ENCODE measurements around the gene CCDC13.
A peak's percentile ranks its signal among the peaks of the same experiment; 100 is the strongest.

CCDC13 gene

DNA sequence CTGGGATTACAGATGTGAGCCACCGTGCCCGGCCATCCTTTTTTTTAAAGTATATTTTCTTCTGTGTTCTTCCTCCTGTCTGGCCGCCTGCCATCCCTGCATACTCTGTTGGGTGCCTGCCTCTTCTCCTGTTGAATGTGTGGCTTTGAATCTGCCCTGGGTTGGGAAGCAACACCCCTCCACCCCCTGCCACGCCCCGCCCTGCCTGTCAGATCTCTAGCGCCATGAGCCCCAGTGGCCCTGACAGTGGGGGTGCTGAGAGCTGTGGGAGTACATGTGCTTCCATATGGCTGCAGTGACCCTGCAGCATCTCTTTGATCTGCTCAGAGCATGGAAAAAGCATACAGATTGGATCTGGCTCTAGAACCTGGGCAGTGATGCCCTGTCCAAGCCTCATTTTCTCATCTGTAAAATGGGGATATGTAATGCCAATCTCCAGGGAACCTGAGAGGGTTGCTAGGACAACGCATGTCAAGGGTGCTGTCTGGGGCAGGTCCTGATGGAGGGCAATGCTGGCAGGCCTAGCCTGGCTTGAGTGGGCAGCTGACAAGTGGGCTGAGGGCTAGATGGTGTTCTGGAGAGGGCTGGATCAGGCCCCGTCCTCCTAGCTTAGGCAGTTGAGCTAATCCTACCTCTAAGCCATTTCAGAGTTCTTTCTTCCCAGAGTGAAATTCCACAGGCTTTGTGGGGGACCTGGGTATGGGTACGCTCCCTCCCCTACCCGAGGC is 23.9 kb downstream of the CCDC13 start:
- Mint-ChIP-seq H3K27ac (peak overlapping the region in 1 of 2 donors; percentile 13), H3K27me3 (peaks cover 4% of the 10 kb centered on the region), H3K9me3 (no peaks in the 10 kb centered on the region), H3K4me1 (peaks cover 12% of the 10 kb centered on the region), H3K4me3 (no peak overlapping the region)
- ATAC-seq (no peak), DNase-seq (peak in 1 of 2 donors; percentile 4)

DNA sequence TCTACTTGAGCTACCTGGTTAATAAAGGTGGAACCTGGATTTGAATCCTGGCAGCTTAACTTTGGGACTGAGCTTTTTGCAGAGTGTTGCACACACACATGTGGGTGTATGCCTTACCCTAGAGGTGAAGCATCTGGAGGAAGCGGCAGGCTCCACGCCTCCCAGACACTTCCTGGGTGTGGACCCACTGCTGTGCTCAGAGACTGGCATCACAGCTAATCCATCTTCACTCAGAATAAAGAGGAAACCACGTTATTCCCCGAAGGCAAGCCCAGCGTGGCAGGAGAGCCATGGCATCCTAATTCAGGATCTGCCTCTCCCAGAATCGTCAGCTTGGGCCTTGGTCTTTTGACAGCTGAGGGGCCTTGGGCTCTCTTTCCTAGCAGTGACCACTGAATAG is 25.5 kb downstream of the CCDC13 start:
- Mint-ChIP-seq H3K4me1 (peaks cover 12% of the 10 kb centered on the region), H3K4me3 (no peak overlapping the region), H3K27me3 (no peaks in the 10 kb centered on the region), H3K9me3 (no peaks in the 10 kb centered on the region), H3K27ac (no peak overlapping the region)
- ATAC-seq (no peak), DNase-seq (no peak)

DNA sequence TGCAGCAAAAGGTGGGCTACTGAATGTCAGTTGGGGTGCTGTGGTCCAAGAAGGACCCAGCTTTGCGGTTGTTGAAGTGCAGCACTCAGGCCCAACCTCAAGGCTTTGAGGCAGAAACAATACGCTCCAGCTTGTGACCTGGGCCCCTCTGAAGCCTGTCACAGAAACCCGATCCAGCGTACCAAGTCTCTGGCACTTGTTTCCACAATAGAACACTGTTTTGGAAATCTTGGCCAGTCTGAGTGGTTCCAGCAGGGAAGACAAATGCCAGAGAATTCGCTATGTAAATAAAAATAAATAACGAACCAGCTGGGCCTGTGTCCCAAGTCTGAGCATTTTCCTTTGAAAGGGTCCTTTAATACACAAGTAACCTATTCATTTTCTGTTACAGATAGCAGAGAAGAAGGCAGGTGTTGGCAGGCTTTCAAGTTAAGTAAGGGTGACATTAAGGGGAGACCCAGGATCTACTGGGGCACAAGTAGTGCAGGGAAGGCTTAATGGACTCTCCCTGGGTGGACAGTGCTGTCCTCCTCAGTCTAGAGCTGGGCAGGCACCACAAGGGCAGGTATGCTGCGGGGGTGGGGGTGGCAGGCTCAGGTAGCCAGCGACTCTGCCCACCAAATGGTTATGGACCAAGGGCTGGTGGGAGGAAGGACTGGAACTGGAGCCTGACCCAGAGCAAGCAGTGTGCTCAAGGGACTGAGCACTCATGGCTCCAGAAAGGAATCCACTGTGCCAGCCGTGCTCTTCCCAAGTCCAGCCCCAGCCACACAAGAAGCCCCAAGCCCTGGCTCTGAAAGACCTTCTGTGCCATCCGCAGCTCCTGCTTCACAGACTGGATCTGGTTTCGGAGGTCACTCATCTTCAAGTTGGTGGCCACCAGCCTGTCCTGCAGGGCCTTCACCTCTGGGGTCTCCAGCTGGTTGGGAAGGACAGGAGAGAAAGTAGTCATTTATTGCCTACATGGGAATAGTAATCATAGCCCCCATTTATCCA is 26.3 kb downstream of the CCDC13 start:
- DNase-seq (no peak), ATAC-seq (no peak)
- no peak overlapping the region for H3K27ac Mint-ChIP-seq
- H3K9me3 Mint-ChIP-seq: no peaks in the 10 kb centered on the region
- H3K4me1 Mint-ChIP-seq: peaks cover 12% of the 10 kb centered on the region
- no peak overlapping the region for H3K4me3 Mint-ChIP-seq
- no peaks in the 10 kb centered on the region for H3K27me3 Mint-ChIP-seq

GRCh38 chr3:42745776-42746454 is 27.1 kb downstream of the CCDC13 start:
- H3K27me3 Mint-ChIP-seq: no peaks in the 10 kb centered on the region
- H3K4me1 Mint-ChIP-seq: peaks cover 12% of the 10 kb centered on the region
- DNase-seq: no peak
- H3K9me3 Mint-ChIP-seq: no peaks in the 10 kb centered on the region
- H3K27ac Mint-ChIP-seq: no peak overlapping the region
- ATAC-seq: no peak
- no peak overlapping the region for H3K4me3 Mint-ChIP-seq

- no peak overlapping the region for H3K4me3 Mint-ChIP-seq
- no peaks in the 10 kb centered on the region for H3K9me3 Mint-ChIP-seq
- no peaks in the 10 kb centered on the region for H3K27me3 Mint-ChIP-seq
- no peak for DNase-seq
- no peak for ATAC-seq
- H3K4me1 Mint-ChIP-seq: peaks cover 12% of the 10 kb centered on the region
- no peak overlapping the region for H3K27ac Mint-ChIP-seq
Observed at GRCh38 chr3:42745291-42745745, 27.7 kb downstream of the CCDC13 start.

DNA sequence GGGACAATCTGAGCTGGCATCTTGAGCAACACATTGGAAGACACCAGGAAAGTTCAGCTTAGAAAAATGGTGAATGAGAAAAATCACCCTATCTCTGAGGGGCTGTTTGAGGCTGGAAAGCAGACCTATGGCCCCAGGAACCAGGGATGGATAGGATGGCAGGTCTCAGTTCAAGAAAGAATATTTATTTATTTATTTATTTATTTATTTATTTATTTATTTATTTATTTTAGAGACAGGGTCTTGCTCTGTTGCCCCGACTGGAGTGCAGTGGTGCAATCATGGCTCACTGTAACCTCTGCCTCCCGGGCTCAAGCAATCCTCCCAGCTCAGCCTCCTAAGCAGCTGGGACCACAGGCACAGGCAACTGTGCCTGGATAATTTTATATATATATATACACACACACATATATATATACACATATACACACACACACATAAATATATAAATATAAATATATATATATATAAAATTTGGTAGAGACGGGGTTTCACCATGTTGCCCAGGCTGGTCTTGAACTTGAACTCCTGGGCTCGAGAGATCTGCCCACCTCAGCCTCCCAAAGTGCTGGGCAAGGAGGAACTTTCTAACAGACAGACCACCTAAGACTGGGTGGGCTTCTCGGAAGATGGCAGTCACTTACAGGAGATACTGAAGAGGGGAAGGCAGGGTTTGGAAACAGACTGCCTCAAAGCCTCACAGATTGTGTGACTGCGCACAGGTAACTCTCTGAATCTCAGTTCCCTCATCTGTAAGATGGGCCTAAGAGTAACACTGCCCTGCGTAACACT is 29.7 kb downstream of the CCDC13 start:
- Mint-ChIP-seq H3K27ac (no peak overlapping the region), H3K4me1 (peaks cover 11% of the 10 kb centered on the region), H3K9me3 (no peaks in the 10 kb centered on the region), H3K27me3 (no peaks in the 10 kb centered on the region), H3K4me3 (no peak overlapping the region)
- DNase-seq: no peak
- ATAC-seq: peak; percentile 10

DNA sequence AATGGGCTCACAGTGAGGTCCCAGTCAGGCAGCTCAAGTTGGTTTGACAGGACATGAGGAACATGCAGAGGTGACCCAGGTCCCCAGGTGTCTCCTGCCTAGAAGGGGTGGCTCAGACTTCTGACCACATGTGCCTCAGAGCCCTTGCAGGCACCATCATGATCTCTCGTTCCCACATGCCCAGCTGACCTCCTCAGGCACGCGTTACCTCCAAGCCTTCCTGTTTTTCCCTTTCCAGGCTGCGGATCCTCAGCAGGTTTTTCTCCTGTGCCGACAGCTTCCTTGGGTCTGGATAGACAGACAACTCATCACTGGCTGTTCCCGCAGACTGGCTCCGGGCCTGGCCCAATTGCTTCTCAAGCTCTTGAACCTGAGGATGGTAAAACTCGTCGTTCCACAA is 30.4 kb downstream of the CCDC13 start:
- ATAC-seq (no peak), DNase-seq (no peak)
- Mint-ChIP-seq H3K27ac (no peak overlapping the region), H3K4me3 (no peak overlapping the region), H3K27me3 (no peaks in the 10 kb centered on the region), H3K9me3 (no peaks in the 10 kb centered on the region), H3K4me1 (peaks cover 4% of the 10 kb centered on the region)

- ATAC-seq (no peak), DNase-seq (no peak)
Observed at GRCh38 chr3:42742259-42742658, 30.8 kb downstream of the CCDC13 start.

DNA sequence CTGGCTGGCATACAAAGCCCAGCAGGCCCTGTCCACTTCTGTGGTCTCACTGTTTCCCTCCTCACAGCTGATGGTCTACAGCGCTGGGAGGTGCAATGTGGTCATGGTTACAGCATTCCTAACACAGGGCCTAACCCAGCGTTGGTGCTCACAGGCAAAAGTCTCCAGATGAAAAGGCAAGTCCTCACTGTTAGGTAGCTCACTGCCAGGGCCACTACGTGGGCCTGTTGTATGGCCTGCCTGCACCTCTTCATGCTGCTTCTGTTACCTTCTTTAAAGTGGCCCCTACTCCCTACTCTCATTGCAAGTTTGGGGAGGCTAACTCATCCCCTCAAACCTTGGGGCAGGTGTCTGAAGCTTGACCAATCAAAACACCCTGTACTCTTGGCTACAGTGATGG is 31.3 kb downstream of the CCDC13 start:
- Mint-ChIP-seq H3K27ac (no peak overlapping the region), H3K4me1 (no peaks in the 10 kb centered on the region), H3K9me3 (no peaks in the 10 kb centered on the region), H3K4me3 (no peak overlapping the region), H3K27me3 (no peaks in the 10 kb centered on the region)
- DNase-seq (no peak), ATAC-seq (no peak)

More at GRCh38 chr3:42742259-42742658, 30.8 kb downstream of the CCDC13 start:
- Mint-ChIP-seq H3K4me1 (no peaks in the 10 kb centered on the region), H3K9me3 (no peaks in the 10 kb centered on the region), H3K27ac (no peak overlapping the region), H3K4me3 (no peak overlapping the region), H3K27me3 (no peaks in the 10 kb centered on the region)

GRCh38 chr3:42739401-42740158 is 33.5 kb downstream of the CCDC13 start:
- no peak overlapping the region for H3K27ac Mint-ChIP-seq
- no peaks in the 10 kb centered on the region for H3K27me3 Mint-ChIP-seq
- no peak overlapping the region for H3K4me3 Mint-ChIP-seq
- no peaks in the 10 kb centered on the region for H3K4me1 Mint-ChIP-seq
- DNase-seq: no peak
- no peaks in the 10 kb centered on the region for H3K9me3 Mint-ChIP-seq
- ATAC-seq: no peak

DNA sequence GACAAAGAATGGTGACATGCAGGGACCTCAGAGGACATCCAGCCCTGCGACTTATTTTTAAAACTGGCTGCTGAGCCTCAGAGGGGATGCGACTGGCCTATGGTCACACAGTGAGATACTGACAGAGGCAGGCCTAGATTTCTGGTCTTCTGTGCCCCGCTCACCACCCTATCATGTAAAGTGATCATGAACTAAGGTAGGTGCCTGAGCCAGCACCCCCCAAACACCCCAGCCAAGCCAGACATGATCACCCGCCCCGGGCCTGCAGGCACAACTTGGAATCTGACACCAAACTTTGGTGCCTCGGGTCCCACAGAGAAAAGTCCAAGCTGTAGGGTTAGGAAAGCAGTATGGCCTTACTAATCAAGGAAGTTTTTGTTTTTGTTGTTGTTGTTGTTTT is 36.5 kb downstream of the CCDC13 start:
- ATAC-seq: no peak
- H3K9me3 Mint-ChIP-seq: no peaks in the 10 kb centered on the region
- no peaks in the 10 kb centered on the region for H3K4me1 Mint-ChIP-seq
- H3K4me3 Mint-ChIP-seq: no peak overlapping the region
- DNase-seq: no peak
- H3K27ac Mint-ChIP-seq: no peak overlapping the region
- no peaks in the 10 kb centered on the region for H3K27me3 Mint-ChIP-seq

DNA sequence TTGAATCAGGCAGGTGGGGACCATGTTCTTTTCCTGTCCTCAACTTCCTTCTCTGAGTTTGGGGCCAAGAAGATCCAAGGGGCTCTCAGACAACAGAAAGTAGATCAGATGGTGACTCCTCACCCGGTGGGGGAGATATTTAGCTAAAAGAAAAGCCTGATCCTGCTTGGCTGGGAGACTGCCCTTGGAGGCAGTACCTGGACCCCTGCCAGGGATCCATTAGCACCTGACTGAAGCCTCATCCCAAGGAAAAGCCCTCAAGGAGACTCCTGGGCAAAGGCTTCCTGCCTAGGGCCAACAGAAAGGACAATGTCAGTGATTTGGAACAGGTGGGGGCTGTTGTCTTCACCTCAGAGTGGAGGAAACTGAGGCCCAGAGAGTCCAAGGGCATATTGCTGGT is 37.0 kb downstream of the CCDC13 start:
- H3K4me3 Mint-ChIP-seq: no peak overlapping the region
- ATAC-seq: no peak

GRCh38 chr3:42735615-42736014 is 37.4 kb downstream of the CCDC13 start:
- Mint-ChIP-seq H3K4me1 (no peaks in the 10 kb centered on the region), H3K27me3 (no peaks in the 10 kb centered on the region)
- no peak for ATAC-seq

More for the DNA sequence above, 37.0 kb downstream of the CCDC13 start:
- Mint-ChIP-seq H3K9me3 (no peaks in the 10 kb centered on the region), H3K27ac (no peak overlapping the region), H3K27me3 (no peaks in the 10 kb centered on the region), H3K4me1 (no peaks in the 10 kb centered on the region)
- DNase-seq: no peak

DNA sequence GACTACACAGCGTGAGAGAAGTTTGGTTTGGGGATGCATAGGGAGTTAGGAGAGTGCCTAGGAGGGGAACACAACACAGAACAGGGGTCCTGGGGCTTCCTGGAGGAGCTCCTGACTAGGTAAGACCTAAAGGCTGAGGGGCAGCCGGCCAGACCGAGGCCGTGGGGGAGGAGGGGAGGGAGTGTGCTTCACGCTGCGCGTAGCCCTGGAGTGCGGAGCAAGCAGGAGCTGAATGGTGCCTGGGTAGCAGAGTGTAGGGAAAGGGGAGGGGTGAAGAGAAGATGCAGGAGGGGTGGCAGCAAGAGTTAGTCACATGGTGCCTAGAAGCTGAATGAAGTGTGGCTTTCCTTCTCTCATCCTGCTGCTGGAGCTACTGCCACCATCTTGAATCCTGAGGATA is 38.0 kb downstream of the CCDC13 start:
- DNase-seq (no peak), ATAC-seq (no peak)
- Mint-ChIP-seq H3K27me3 (no peaks in the 10 kb centered on the region), H3K4me1 (no peaks in the 10 kb centered on the region), H3K9me3 (no peaks in the 10 kb centered on the region), H3K27ac (no peak overlapping the region), H3K4me3 (no peak overlapping the region)

More at GRCh38 chr3:42735615-42736014, 37.4 kb downstream of the CCDC13 start:
- H3K27ac Mint-ChIP-seq: no peak overlapping the region
- H3K4me3 Mint-ChIP-seq: no peak overlapping the region
- H3K9me3 Mint-ChIP-seq: no peaks in the 10 kb centered on the region
- DNase-seq: no peak
